Activated CD4-positive, alpha-beta memory T cell treated with anti-CD3 and anti-CD28 coated beads for 36 hours (primary cell): Measurements from ENCODE around the gene ACAN. TPM values are rescaled to one million over a fixed set of nuclear protein-coding genes. Genes with fewer than 3 reads are reported as not detected.
A peak's percentile ranks its signal among the peaks of the same experiment; 100 is the strongest.

Experiments used
- CTCF ChIA-PET: fragments of 350-600 bp; sonication (Branson Sonifier 250); formaldehyde crosslinking; loops from one replicate; lab custom pipeline; 2021; ENCODE audit warnings: antibody characterized with exemption, inconsistent platforms; lab: Charles Lee
- POLR2A ChIA-PET: fragments of 350-600 bp; sonication (Branson Sonifier 250); formaldehyde crosslinking; loops from one replicate; lab custom pipeline; 2021; ENCODE audit warnings: antibody characterized with exemption; lab: Charles Lee
- DNase-seq: peaks from one replicate; pipeline ENCODE4 v3.0.0-alpha.2; 2020
- H3K27ac Mint-ChIP-seq: one replicate; pipeline ENCODE4 v1.8.0; 2021; ENCODE audit warnings: mixed read lengths
- H3K27me3 Mint-ChIP-seq: one replicate; pipeline ENCODE4 v1.8.0; 2021; ENCODE audit warnings: mixed read lengths
- H3K36me3 Mint-ChIP-seq: one replicate; pipeline ENCODE4 v1.8.0; 2021; ENCODE audit warnings: mixed read lengths
- H3K4me1 Mint-ChIP-seq: one replicate; pipeline ENCODE4 v1.8.0; 2021; ENCODE audit warnings: low read depth, mixed read lengths
- H3K4me3 Mint-ChIP-seq: one replicate; pipeline ENCODE4 v1.8.0; 2021; ENCODE audit warnings: mild to moderate bottlenecking, mixed read lengths
- H3K9me3 Mint-ChIP-seq: one replicate; pipeline ENCODE4 v1.8.0; 2021; ENCODE audit warnings: mixed read lengths
- intact Hi-C: fragments of 100-400 bp; cut with micrococcal nuclease; formaldehyde crosslinking; loops from one replicate; pipeline ENCODE4 v1.15.1; 2023
- total RNA-seq, 2 experiments: library from RNA; stranded (reverse); gene quantifications; one replicate each; pipeline ENCODE4 v1.2.3, GENCODE V29; 2021

ACAN gene
- total RNA-seq, 2 experiments from 2014 or later: not detected

- intact Hi-C loops: loop anchor here (10.0 kb wide), 1 partner anchor 346 kb away; the partner anchor contains the start of gene FANCI
- POLR2A ChIA-PET: interaction anchor here (0.6 kb wide), 1 partner anchor 22 kb away, joined by 3 read pairs; no protein-coding TSS in a partner anchor
- CTCF ChIA-PET: interaction anchor here (2.4 kb wide), 1 partner anchor 273 kb away, joined by 7 read pairs; no protein-coding TSS in a partner anchor
- Mint-ChIP-seq H3K27ac (no peak overlapping the region), H3K27me3 (no peaks in the 10 kb centered on the region), H3K9me3 (no peaks in the 10 kb centered on the region), H3K4me1 (peaks cover 44% of the 10 kb centered on the region), H3K4me3 (no peak overlapping the region), H3K36me3 (peaks cover 2% of the 10 kb centered on the region)
- no peak for DNase-seq
Observed at GRCh38 chr15:88898736-88899135, 95.5 kb downstream of the ACAN start.

- peaks cover 44% of the 10 kb centered on the region for H3K4me1 Mint-ChIP-seq
- no peak for DNase-seq
- POLR2A ChIA-PET: no interaction called here
- intact Hi-C loops: loop anchor here (10.0 kb wide), 1 partner anchor 346 kb away; the partner anchor contains the start of gene FANCI
- H3K9me3 Mint-ChIP-seq: no peaks in the 10 kb centered on the region
- H3K27ac Mint-ChIP-seq: no peak overlapping the region
- H3K4me3 Mint-ChIP-seq: no peak overlapping the region
- peaks cover 2% of the 10 kb centered on the region for H3K36me3 Mint-ChIP-seq
- no peaks in the 10 kb centered on the region for H3K27me3 Mint-ChIP-seq
- CTCF ChIA-PET: no interaction called here
Observed at GRCh38 chr15:88899251-88899650, 96.0 kb downstream of the ACAN start.

DNA sequence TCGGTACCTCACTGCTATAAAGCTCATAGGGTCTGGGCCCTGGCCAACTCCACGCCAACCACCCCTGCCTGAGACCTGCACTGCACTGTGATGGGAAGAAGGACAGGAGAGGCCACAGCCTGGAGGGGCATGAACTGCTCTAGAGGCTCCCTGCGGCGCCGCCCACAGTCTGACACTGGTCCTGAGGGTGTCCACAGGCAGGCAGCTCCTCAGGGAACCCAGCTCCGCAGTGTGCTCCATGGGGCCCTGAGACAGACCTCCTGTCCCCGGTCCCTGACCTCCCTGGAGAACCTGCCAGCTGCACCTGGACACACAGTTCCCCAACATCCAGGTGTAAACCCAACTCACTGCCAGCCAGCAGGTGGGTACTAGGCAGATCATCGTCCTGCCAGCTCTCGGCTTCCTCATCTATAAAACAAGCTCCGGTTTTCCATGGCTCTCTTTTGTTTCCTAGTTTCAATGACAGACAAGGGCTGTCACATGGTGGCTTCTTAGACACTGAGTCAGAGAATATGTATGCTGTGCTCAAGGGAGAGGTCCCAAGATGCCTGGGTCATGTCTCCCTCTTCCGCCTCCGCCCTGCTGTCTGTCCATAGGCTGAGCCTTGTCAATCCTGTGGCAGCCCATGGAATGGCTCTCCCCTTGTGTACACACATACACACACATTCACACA, 97.2 kb downstream of the ACAN start:
- H3K27ac Mint-ChIP-seq: no peak overlapping the region
- DNase-seq: no peak
- POLR2A ChIA-PET: no interaction called here
- intact Hi-C loops: no loop called here
- CTCF ChIA-PET: interaction anchor here (0.7 kb wide), 1 partner anchor 26 kb away, joined by 3 read pairs; no protein-coding TSS in a partner anchor
- H3K4me1 Mint-ChIP-seq: peaks cover 52% of the 10 kb centered on the region
- H3K27me3 Mint-ChIP-seq: no peaks in the 10 kb centered on the region
- peaks cover 2% of the 10 kb centered on the region for H3K36me3 Mint-ChIP-seq
- no peak overlapping the region for H3K4me3 Mint-ChIP-seq
- H3K9me3 Mint-ChIP-seq: no peaks in the 10 kb centered on the region

DNA sequence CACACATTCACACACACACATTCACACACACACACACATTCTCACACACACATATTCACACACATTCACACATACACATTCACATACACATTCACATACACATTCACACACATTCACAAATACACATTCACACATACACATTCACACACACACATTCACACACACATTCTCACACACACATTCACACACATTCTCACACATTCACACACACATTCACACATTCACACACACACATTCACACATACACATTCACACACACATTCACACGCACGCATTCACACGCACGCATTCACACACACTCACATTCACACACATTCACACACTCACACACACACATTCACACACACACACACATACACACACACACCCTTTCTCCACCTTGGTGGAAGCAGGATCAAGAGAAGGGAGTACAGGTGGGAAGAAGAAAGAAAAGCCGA, 97.8 kb downstream of the ACAN start:
- no peak for DNase-seq
- ChIA-PET CTCF (interaction anchor here (0.7 to 5.5 kb wide), 3 partner anchors 26 to 122 kb away, joined by 3 to 97 read pairs (median 36); no protein-coding TSS in a partner anchor), POLR2A (no interaction called here)
- H3K27ac Mint-ChIP-seq: no peak overlapping the region
- intact Hi-C loops: no loop called here
- no peaks in the 10 kb centered on the region for H3K27me3 Mint-ChIP-seq
- H3K9me3 Mint-ChIP-seq: no peaks in the 10 kb centered on the region
- no peak overlapping the region for H3K4me3 Mint-ChIP-seq
- peaks cover 2% of the 10 kb centered on the region for H3K36me3 Mint-ChIP-seq
- H3K4me1 Mint-ChIP-seq: peaks cover 48% of the 10 kb centered on the region

DNA sequence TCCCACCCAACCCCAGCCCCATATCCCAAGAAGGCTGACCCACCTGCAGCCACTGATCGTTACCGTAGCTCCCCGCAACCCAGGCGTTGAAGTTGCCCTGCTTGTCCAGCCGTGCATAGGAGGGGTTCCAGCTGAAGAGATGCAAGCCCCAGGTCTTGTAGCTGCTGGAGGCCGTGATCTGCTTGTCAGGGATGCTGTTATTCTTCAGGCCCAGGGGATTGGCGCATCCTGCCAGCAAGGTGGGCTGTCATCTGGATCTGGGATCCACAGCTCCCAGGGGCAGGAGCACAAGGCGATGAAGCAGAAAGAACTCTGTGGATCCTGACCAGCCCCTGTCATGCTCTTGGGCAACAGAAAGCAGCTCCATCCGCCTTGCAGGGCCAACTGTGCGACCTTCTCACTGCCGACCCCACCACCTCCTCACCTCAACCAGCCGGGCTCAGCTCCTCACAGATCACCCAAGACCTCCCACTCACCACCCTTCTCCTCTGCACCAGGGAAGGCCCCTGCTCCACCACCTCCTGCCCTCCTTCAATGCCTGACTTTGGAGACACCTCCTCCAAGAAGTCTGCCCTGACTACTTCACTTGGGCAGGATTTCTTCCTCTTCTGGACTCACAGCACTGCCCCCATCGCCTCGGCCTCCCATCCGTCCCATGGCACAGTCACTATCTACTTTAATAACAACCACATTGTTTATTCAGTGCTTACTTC, 98.4 kb downstream of the ACAN start:
- no peak overlapping the region for H3K4me3 Mint-ChIP-seq
- peaks cover 2% of the 10 kb centered on the region for H3K36me3 Mint-ChIP-seq
- H3K27me3 Mint-ChIP-seq: no peaks in the 10 kb centered on the region
- intact Hi-C loops: no loop called here
- no peak for DNase-seq
- no peaks in the 10 kb centered on the region for H3K9me3 Mint-ChIP-seq
- POLR2A ChIA-PET: interaction anchor here (0.7 kb wide), 1 partner anchor 10 kb away, joined by 4 read pairs; no protein-coding TSS in a partner anchor
- peaks cover 45% of the 10 kb centered on the region for H3K4me1 Mint-ChIP-seq
- H3K27ac Mint-ChIP-seq: peak overlapping the region; percentile 34
- CTCF ChIA-PET: interaction anchor here (0.7 to 5.5 kb wide), 7 partner anchors 9 to 270 kb away, joined by 3 to 97 read pairs (median 36); partner anchors contain the start of gene HAPLN3

- intact Hi-C loops: no loop called here
- POLR2A ChIA-PET: interaction anchor here (0.7 kb wide), 1 partner anchor 10 kb away, joined by 4 read pairs; no protein-coding TSS in a partner anchor
- H3K4me3 Mint-ChIP-seq: no peak overlapping the region
Observed at GRCh38 chr15:88902221-88902835, 99.1 kb downstream of the ACAN start.

DNA sequence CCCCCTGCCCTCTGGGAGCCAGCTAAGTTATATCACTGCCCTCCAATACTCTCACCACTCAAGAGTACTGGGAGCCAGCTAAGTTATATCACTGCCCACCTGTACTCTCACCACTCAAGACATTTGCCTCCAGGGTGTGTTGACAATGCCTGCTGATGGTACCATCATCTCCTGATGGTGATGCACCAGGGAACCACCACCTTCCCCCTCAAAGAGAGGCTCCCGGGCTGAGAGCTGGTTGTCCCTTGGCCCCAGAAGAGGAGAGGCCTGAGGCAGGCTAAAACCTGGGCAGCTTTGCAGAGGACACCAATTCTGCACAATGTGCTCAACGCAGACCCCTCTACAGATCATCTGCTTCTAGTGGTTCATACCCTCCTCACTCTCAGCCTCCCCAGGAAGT, 99.6 kb downstream of the ACAN start:
- POLR2A ChIA-PET: interaction anchor here (0.7 kb wide), 1 partner anchor 11 kb away, joined by 4 read pairs; no protein-coding TSS in a partner anchor
- Mint-ChIP-seq H3K27me3 (no peaks in the 10 kb centered on the region), H3K4me1 (peaks cover 33% of the 10 kb centered on the region), H3K27ac (no peak overlapping the region), H3K4me3 (no peak overlapping the region), H3K36me3 (peaks cover 2% of the 10 kb centered on the region), H3K9me3 (no peaks in the 10 kb centered on the region)
- intact Hi-C loops: no loop called here
- CTCF ChIA-PET: interaction anchor here (0.7 to 5.5 kb wide), 14 partner anchors 10 to 269 kb away, joined by 3 to 97 read pairs (median 6); partner anchors contain the start of gene HAPLN3
- no peak for DNase-seq

More at GRCh38 chr15:88902221-88902835, 99.1 kb downstream of the ACAN start:
- H3K27me3 Mint-ChIP-seq: no peaks in the 10 kb centered on the region
- H3K36me3 Mint-ChIP-seq: peaks cover 2% of the 10 kb centered on the region
- peaks cover 39% of the 10 kb centered on the region for H3K4me1 Mint-ChIP-seq
- no peaks in the 10 kb centered on the region for H3K9me3 Mint-ChIP-seq
- CTCF ChIA-PET: interaction anchor here (0.7 to 5.5 kb wide), 12 partner anchors 9 to 270 kb away, joined by 3 to 97 read pairs (median 6); partner anchors contain the start of gene HAPLN3
- peak overlapping the region; percentile 34 for H3K27ac Mint-ChIP-seq
- peak; percentile 34 for DNase-seq

DNA sequence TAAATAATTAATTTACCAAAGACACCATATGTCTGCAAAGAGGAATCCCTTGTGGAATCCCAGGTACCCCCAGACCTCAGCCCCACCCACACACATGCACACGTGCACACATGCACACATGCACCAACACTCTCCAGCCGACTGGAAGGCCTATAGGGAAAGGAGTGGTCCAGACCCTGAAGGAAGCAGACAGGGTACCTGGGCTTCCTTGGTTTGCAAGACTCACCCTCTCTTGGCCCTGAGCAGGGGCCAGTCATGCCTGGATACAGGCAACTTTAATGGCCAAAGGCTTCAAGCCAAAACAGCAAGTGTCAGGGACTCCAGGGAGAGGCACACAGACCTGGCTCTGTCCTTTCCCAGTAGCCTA, 101.0 kb downstream of the ACAN start:
- H3K9me3 Mint-ChIP-seq: no peaks in the 10 kb centered on the region
- ChIA-PET CTCF (interaction anchor here (0.5 to 5.5 kb wide), 57 partner anchors 9 to 460 kb away, joined by 3 to 97 read pairs (median 5); partner anchors contain the start of genes HAPLN3, ISG20 and MFGE8), POLR2A (interaction anchor here (1.2 kb wide), 2 partner anchors 9 to 14 kb away, joined by 3 to 4 read pairs; partner anchors contain the start of gene HAPLN3)
- peak overlapping the region; percentile 30 for H3K27ac Mint-ChIP-seq
- intact Hi-C loops: loop anchor here (1.0 kb wide), 4 partner anchors 9 to 113 kb away; partner anchors contain the start of gene HAPLN3
- peaks cover 33% of the 10 kb centered on the region for H3K4me1 Mint-ChIP-seq
- no peak for DNase-seq
- H3K4me3 Mint-ChIP-seq: no peak overlapping the region
- H3K27me3 Mint-ChIP-seq: no peaks in the 10 kb centered on the region
- peaks cover 2% of the 10 kb centered on the region for H3K36me3 Mint-ChIP-seq

- Mint-ChIP-seq H3K27me3 (no peaks in the 10 kb centered on the region), H3K27ac (peak overlapping the region; percentile 30), H3K36me3 (peaks cover 2% of the 10 kb centered on the region), H3K4me1 (peaks cover 33% of the 10 kb centered on the region), H3K4me3 (no peak overlapping the region), H3K9me3 (no peaks in the 10 kb centered on the region)
- peak; percentile 96 for DNase-seq
- POLR2A ChIA-PET: interaction anchor here (0.8 to 1.2 kb wide), 3 partner anchors 10 to 16 kb away, joined by 3 to 4 read pairs (median 3); partner anchors contain the start of gene HAPLN3
- intact Hi-C loops: loop anchor here (1.0 kb wide), 4 partner anchors 9 to 113 kb away; partner anchors contain the start of gene HAPLN3
- CTCF ChIA-PET: interaction anchor here (0.5 to 5.5 kb wide), 68 partner anchors 8 to 461 kb away, joined by 3 to 97 read pairs (median 5); partner anchors contain the start of genes FANCI, HAPLN3, ISG20 and MFGE8
Observed at GRCh38 chr15:88904624-88905327, 101.5 kb downstream of the ACAN start.

DNA sequence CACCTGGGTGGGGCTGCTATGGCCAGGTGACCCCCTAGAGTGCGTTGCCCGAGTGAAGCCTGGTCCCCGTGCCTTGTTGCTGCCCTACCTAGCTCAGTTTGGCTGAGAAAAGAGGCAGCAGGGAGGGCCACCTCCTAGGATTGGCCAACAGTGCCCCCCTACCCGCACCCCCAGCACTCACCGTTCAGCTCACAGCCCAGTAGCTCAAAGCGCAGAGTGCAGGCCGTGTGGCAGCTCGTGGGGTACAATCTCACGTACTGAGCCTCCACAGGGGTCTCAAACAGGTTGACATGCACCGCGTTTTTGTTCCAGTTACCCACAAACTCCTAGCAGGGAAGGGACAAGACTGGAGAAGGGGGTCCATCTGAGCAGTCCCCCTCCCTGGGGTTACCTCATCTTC, 102.3 kb downstream of the ACAN start:
- Mint-ChIP-seq H3K27ac (no peak overlapping the region), H3K4me1 (peaks cover 33% of the 10 kb centered on the region), H3K36me3 (peaks cover 2% of the 10 kb centered on the region), H3K27me3 (no peaks in the 10 kb centered on the region), H3K9me3 (no peaks in the 10 kb centered on the region), H3K4me3 (no peak overlapping the region)
- no peak for DNase-seq
- ChIA-PET POLR2A (interaction anchor here (0.8 kb wide), 1 partner anchor 17 kb away, joined by 3 read pairs; no protein-coding TSS in a partner anchor), CTCF (interaction anchor here (0.9 to 5.5 kb wide), 43 partner anchors 8 to 462 kb away, joined by 3 to 97 read pairs (median 6); partner anchors contain the start of genes FANCI, HAPLN3, MFGE8 and MRPL46)
- intact Hi-C loops: no loop called here
